Stomach (tissue), 4 donors: ENCODE data around the gene CTNNA3.

Source experiments
- EP300 ChIP-seq: sonication (generic); formaldehyde crosslinking; IDR thresholded peaks from one replicate; pipeline ENCODE4 v1.6.1; 2017; ENCODE audit warnings: antibody characterized with exemption
- POLR2A ChIP-seq, 4 donors: fragments of 450-650 bp; IDR thresholded peaks; one replicate each; pipeline ENCODE4 v1.6.1; 2016; ENCODE audit warnings: antibody characterized with exemption in 4 of 4, control low read depth in 2 of 4, mild to moderate bottlenecking in 1 of 4, moderate library complexity in 1 of 4
- POLR2AphosphoS5 ChIP-seq, 3 donors: sonication (generic); formaldehyde crosslinking; IDR thresholded peaks; one replicate each; pipeline ENCODE4 v1.6.1; 2016; ENCODE audit warnings: antibody characterized with exemption in 3 of 3
- TF ChIP-seq, protein P1 (sequence below), 7 experiments: fragments of 450-650 bp in 4 of 7; fragments of 200-600 bp in 3 of 7; sonication (generic) in 3 of 7; IDR thresholded peaks; one replicate each; pipeline ENCODE4 v1.5.1; 2016 to 2019; ENCODE audit warnings: antibody characterized with exemption in 7 of 7, control low read depth in 2 of 7, mild to moderate bottlenecking in 1 of 7

DNA sequence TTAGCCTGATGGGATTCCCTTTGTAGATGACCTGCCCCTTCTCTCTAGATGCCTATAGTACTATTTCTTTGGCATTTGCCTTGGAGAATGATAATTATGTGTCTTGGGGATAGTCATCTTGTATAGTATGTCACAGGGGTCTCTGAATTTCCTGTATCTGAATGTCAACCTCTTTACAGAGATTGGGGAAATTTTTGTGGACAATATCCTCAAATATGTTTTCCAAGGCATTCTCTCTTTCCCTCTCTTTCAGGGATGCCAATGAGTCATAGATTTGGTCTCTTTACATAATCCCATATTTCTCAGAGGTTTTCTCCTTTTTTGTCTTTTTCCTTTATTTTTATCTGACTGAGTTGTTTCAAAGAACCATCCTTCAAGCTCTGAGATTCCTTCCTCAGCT, 99.4 kb downstream of the CTNNA3 start:
- TF ChIP-seq, protein P1, sequence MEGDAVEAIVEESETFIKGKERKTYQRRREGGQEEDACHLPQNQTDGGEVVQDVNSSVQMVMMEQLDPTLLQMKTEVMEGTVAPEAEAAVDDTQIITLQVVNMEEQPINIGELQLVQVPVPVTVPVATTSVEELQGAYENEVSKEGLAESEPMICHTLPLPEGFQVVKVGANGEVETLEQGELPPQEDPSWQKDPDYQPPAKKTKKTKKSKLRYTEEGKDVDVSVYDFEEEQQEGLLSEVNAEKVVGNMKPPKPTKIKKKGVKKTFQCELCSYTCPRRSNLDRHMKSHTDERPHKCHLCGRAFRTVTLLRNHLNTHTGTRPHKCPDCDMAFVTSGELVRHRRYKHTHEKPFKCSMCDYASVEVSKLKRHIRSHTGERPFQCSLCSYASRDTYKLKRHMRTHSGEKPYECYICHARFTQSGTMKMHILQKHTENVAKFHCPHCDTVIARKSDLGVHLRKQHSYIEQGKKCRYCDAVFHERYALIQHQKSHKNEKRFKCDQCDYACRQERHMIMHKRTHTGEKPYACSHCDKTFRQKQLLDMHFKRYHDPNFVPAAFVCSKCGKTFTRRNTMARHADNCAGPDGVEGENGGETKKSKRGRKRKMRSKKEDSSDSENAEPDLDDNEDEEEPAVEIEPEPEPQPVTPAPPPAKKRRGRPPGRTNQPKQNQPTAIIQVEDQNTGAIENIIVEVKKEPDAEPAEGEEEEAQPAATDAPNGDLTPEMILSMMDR (IDR thresholded peaks at IDR 0.05): no peak
- TF ChIP-seq EP300 (no peak), POLR2AphosphoS5 (IDR thresholded peaks at IDR 0.05) (no peak), POLR2A (IDR thresholded peaks at IDR 0.05) (no peak)
